ENCODE data around the gene SCO2.

SCO2 gene

GRCh38 chr22:50562523-50563412 is 37.4 kb upstream of the SCO2 start, which contains the start of gene SYCE3:
Gene SYCE3, minus strand, starts transcription at chr22:50562919. Its CDS starts 6,514 bp downstream, at chr22:50556405.
- DNase-seq (ENCODE audit: low read depth, low spot score): peak; percentile 81
- peak; percentile 83 for TF ChIP-seq CTCF (IDR thresholded peaks at IDR 0.05; ENCODE audit: low read depth, low read length)
- peak within 1 kb of the TSS; percentile 51 for H3K4me3 ChIP-seq (ENCODE audit: low read depth, low read length)
- in situ Hi-C loops (cut with HindIII; ENCODE audit: low sequenced_read_pairs): no loop called here

DNA sequence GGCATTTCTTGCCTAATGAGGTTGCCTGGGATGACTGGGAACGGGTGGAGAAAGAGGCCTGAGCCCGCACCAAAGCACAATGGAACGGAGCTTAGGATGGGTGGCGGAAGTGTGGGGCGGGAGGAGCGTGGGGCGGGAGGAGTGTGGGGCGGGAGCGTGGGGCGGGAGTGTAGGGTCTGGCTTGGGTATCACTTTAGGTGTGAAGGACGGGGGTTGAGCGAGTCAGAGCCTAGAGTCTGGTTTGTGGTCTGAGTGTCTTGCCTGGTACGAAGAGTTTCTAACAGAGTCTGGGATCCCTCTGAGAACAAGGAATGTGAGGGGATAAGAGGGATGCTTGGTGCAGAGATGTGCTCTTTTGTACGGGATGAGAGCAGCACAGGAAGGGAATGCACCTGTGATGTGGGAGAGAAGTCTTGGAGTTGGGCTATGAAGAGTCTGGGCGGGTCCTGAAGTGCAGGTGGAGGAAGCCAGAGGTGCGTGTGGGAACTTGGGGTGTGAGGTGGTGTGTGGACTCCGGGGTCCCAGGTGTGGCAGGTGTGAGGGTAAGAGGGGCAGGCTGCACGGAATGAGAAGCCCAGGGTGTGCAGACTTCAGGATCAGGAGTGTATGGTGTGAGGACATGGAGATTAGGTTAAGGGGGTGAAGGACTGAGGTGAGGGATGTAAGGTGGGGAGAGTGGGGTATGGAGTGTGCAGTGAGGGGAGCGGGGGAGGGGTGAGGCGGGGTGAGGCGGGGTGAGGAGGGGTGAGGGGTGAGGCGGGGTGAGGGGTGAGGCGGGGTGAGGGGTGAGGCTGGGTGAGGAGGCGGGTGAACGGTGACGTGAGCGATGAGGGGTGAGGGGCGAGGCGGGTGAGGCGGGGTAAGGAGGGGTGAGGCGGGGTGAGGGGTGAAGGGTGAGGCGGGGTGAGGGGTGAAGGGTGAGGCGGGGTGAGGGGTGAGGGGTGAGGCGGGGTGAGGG is 36.3 kb upstream of the SCO2 start:
- TF ChIP-seq CTCF (IDR thresholded peaks at IDR 0.05; ENCODE audit: low read depth, low read length): no peak
- H3K4me3 ChIP-seq (ENCODE audit: low read depth, low read length): no peak overlapping the region
- no peak for DNase-seq (ENCODE audit: low read depth, low spot score)
- in situ Hi-C loops (cut with HindIII; ENCODE audit: low sequenced_read_pairs): no loop called here

DNA sequence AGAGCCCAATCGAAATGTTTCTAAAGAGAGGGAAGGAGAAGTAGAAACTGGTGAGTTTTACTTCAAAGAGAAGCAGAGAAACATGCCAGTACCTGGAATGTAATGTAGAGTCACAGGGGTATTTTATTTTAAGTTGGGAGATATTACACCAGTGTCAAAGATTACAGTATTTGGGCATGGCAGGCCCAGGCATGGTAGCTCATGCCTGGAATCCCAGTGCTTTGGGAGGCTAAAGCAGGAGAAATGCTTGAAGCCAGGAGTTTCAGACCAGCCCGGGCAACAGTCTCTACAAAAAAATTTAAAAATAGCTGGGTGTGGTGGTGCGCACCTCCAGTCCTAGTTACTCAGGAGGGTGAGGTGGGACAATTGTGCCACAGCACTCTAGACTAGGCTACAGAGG is 34.6 kb upstream of the SCO2 start:
- in situ Hi-C loops (cut with HindIII; ENCODE audit: low sequenced_read_pairs): no loop called here
- no peak overlapping the region for H3K4me3 ChIP-seq (ENCODE audit: low read depth, low read length)
- DNase-seq (ENCODE audit: low read depth, low spot score): no peak
- no peak for TF ChIP-seq CTCF (IDR thresholded peaks at IDR 0.05; ENCODE audit: low read depth, low read length)

DNA sequence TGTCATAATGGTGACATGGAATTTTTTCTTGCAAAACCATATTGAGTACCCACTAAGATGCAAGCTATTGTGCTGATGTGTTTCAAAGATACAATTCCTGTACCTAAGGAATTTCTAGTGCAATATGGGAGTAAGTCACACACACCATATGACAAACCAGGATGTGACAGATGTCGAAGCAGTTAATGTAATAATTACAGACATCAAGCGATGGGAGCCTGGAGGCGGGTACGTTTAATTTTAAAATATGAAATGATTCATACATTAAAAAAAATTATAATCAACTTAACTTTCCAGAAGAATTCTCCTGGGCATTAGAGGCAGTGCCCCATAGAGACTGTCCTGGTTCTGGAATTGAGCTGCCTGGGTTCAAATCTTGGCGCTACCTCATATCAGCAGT is 31.3 kb upstream of the SCO2 start:
- in situ Hi-C loops (cut with HindIII; ENCODE audit: low sequenced_read_pairs): no loop called here
- no peak for DNase-seq (ENCODE audit: low read depth, low spot score)
- no peak for TF ChIP-seq CTCF (IDR thresholded peaks at IDR 0.05; ENCODE audit: low read depth, low read length)
- H3K4me3 ChIP-seq (ENCODE audit: low read depth, low read length): no peak overlapping the region

- H3K4me3 ChIP-seq (ENCODE audit: low read depth, low read length): no peak overlapping the region
- TF ChIP-seq CTCF (IDR thresholded peaks at IDR 0.05; ENCODE audit: low read depth, low read length): no peak
- no peak for DNase-seq (ENCODE audit: low read depth, low spot score)
- in situ Hi-C loops (cut with HindIII; ENCODE audit: low sequenced_read_pairs): no loop called here
Observed at GRCh38 chr22:50553310-50553709, 27.9 kb upstream of the SCO2 start.

GRCh38 chr22:50551160-50551752 is 25.9 kb upstream of the SCO2 start:
- in situ Hi-C loops (cut with HindIII; ENCODE audit: low sequenced_read_pairs): no loop called here
- TF ChIP-seq CTCF (IDR thresholded peaks at IDR 0.05; ENCODE audit: low read depth, low read length): no peak
- no peak overlapping the region for H3K4me3 ChIP-seq (ENCODE audit: low read depth, low read length)
- DNase-seq (ENCODE audit: low read depth, low spot score): no peak
